NCI-H1694 (cell line): ENCODE measurements around the gene RPGRIP1L.
"Not testable (repeated sequence)": the region's sequence is repeated elsewhere in the genome, so short reads cannot be mapped to it uniquely, and the experiment has no call there.

ENCODE experiments used
- DNase-seq: peaks from one replicate; lab custom pipeline; 2025; lab: John Stamatoyannopoulos, UW

RPGRIP1L gene

DNA sequence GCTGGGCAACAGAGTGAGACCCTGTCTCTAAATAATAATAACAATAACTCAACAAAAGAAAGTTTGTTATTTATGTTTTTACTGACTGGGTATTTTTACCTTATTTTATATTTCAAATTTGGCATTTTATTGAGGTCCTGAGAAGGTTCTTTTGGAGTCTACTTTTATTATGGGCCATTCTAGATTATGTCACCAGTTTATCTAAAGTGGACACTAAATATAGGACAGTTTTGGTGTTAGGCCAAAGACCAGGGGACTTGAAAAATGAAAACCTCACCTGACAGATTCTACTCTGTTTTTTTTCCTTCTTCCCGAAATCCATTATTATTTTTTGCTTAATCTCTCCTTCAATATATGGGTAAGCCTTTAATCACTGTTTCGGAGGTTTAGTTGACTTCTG is 8.4 kb upstream of the RPGRIP1L start:
- DNase-seq = no peak

DNA sequence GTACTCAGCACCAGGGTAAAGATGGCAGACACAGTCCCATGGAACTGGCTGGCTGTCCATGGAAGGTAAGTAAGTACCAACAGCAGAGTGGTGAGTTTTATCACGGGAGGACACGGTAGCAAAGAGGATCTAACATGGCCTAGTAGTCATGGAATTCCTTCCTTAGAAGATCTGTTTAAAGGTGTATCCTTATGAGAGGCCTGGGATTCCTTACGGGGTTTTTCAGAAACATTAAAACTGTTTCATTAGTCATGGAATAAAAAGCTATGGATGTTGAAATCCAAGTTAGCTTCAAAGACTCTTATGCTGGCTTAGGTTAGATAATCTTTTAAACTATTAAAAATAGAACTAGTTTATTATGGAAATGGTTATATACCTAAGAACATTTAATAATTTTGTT is 7.7 kb upstream of the RPGRIP1L start:
- no peak for DNase-seq

DNA sequence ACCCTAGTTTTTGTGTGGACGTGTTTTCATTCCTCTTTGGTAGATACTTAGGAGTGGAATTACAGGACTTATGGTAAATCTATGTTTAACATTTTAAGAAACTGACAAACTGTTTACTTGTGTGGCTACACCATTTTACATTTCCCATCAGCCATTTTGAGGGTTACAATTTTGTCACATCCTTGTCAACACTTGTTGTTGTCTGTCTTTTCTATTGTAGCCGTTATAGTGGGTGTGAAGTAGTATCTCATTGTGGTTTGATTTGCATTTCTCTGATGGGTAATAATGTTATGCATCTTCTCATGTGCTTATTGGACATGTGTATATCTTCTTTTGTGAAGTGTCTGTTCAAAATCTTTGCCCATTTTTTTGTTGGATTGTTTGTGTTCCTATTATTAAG is 4.8 kb upstream of the RPGRIP1L start:
- no peak for DNase-seq

DNA sequence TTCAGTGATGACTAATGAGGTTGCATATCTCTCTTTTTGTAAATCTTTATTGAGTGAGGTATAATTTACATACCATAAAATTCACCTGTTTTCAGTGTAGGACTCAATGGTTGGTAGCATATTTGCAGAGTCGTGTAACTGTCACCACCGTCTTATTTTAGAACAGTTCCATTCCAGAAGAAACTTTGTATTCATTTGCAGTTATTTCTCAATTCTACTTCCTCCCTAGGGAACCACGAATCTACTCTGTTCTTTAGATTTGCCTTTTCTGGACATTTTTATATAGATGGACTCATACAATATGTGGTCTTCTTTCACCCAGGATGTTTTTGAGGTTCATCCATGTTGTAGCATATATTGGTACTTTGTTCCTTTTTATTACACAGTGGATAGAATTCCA is 4.0 kb upstream of the RPGRIP1L start:
- DNase-seq = no peak

DNA sequence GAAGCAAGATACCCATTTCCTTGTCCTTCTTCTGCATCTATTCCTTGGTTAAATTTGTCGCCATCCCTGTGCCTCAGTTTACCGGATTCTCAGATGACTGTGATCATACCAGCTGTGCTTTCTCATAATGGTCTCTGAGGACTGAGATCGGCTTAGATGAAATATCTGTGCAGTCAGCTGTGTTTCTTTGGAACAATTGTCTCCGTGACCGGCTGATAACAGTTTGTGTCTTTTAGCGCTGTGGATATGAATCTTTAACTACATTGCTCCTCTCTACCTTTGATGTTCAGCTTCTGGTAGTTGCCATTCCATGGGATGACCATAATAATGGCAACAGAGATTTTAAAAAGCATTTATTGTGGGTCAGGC is 770 bp upstream of the RPGRIP1L start:
- DNase-seq = no peak

DNA sequence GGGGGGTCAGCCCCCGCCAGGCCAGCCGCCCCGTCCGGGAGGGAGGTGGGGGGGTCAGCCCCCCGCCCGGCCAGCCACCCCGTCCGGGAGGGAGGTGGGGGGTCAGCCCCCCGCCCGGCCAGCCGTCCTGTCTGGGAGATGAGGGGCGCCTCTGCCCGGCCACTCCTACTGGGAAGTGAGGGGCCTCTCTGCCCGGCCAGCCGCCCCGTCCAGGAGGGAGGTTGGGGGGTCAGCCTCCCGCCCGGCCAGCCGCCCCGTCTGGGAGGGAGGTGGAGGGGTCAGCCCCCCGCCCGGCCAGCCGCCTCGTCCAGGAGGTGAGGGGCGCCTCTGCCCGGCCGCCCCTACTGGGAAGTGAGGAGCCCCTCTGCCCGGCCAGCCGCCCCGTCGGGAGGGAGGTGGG is 5.4 kb downstream of the RPGRIP1L start:
- not testable (repeated sequence) for DNase-seq

DNA sequence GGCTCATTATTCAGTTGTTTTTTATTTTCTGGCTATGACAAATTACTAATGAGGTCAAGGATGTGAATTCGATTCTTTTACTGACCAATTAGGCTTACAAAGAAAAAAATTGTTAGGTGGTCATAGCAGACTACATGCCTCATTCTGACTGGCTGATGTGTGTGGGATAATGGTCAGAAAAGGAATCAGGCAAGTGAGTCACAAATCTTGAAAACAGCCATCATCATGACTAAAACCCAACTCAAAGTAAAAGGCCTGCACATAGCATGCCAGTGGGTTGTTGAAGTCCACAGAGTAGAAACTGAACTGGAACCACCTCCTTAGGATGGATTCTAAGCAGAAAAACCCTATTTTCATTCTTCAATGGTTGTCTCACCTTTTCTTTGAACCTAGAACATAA is 8.6 kb downstream of the RPGRIP1L start:
- DNase-seq = no peak

DNA sequence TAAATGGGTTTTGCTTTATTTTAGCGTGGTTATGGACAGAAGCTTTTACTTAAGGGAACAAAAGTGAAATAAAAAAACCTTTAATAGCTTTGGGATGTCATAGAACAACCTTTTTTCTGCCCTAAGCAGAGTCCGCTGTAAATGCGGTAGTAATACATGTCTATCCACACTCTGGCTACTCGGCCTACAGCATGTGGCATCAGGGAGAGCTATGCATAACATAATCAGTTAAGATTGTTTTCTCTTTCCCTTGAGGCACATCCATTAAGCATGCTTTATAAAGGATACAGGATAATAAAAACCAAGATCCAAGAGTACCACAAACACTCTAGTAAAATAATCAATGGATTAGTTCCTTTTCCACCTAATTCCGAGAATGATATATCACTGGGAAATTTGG is 10.3 kb downstream of the RPGRIP1L start:
- no peak for DNase-seq

DNA sequence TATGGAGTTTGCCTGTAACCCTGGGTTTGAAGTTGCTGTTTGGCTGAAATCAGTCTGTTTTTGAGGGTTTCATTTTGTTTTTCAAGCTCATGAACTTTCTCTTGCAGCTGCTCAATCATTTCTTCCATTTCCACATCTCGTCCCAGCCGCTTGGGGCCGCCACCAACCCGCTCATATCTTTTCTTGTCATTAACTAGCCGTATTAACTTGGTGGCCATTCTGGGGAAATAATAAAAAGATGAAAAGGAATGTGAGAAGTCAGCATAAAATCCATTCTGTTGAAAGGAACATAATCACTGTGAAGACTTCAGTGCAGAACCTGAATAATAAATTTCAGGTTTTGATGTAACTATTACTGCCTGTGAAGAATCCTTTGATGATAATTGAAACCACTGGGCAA is 11.5 kb downstream of the RPGRIP1L start:
- no peak for DNase-seq

DNA sequence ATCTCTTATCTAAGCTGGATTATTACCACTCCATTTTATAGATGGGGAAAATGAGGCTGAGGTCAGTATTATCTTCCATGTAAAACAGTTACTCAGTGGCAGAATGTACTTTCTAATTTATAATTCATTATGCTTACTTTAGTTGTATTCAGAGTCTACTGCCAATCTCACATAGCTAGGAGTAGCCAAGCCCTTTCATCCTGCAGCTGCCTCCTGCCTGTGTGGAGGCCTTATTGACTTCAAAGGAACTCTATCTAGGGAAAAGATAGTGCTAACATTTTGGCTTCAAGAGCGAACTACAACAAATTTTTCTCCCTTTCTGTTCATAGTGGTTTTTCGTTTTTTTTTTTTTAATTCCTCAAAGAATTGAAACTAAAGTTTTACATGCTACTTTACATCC is 12.9 kb downstream of the RPGRIP1L start:
- no peak for DNase-seq

DNA sequence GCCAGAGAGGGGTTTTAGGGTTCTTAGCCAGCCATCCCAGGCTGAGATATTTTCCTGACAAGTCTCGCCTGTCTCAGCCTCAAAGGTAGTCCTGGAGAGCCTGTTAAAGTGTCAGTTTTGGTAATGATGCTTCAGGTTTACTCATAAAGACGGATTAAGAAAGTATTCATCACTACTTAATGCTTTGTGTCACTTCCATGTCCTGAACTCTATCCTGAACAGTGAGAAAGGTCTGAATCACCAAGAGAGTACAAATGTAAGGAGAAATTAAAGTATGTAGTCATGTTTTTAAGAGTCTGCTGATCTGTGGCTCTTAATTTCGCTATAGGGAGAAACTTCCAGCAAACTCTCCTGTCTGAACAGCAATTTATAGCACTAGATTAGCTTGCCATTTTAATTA is 14.0 kb downstream of the RPGRIP1L start:
- DNase-seq = no peak

DNA sequence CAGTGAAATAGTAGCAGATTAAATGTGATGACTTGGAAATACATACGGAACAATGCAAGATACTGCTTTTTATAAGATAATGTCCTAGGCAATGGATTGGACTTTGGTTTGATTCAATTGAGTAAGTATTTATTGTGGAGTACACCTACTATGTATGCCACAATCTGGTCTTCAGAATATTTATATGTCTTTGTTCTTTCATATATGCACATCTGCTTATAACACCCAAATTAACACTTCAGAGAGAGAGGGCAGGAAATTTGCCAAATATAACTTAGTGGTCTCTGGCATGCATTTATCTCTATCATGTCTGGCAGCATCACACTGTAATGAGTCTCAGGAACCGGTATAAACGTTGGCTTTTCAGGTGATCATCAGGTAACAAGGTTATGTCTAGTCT is 16.9 kb downstream of the RPGRIP1L start:
- no peak for DNase-seq

DNA sequence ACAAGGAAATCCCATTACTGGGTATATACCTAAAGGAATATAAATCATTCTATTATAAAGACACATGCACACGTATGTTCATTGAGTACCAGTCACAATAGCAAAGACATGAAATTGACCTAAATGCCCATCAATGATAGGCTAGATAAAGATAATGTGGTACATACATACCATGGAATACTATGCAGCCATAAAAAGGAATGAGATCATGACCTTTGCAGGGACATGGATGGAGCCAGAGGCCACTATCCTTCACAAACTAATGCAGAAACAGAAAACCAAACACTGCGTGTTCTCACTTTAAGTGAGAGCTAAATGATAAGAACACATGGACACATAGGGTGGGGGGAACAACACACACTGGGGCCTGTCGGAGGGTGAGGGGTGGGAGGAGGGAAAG is 18.3 kb downstream of the RPGRIP1L start:
- not testable (repeated sequence) for DNase-seq

DNA sequence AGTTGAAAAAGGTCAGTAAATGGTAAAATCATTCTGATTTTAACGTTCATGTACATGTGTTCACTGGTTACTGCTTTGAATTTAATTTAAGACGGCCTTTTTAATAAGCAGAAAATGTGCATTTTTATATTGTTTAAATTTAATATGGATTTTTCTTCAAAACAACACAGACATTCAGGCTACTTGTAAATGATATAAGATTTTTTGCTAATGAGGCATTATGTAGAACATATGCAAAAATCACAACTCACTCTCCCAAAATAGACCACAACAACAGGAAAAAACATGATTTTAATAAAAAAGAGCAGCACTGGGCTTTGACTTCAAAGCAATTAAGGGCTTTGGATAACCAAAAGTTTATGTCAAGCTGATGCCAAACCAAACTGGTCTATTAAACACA is 22.3 kb downstream of the RPGRIP1L start:
- DNase-seq = no peak

DNA sequence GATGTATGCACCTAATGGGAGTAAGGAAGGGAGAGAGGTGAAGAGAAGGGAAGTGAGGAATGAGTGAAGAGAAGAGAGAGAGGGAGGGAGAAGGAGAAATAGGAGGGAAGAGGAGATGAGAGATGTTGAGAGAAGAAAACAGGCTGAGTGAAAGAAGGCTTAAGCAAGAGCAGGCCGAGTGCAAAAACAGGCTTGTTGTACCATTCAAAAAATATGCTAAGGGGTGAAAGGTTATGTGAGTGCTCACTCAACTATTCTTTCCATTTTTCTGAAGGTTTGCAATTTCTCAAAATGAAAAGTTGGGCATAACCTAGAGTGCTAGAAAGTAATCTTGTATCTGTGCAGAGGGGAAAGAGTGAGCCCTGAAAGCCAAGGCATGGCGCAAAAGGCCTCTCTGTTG is 22.9 kb downstream of the RPGRIP1L start:
- no peak for DNase-seq

DNA sequence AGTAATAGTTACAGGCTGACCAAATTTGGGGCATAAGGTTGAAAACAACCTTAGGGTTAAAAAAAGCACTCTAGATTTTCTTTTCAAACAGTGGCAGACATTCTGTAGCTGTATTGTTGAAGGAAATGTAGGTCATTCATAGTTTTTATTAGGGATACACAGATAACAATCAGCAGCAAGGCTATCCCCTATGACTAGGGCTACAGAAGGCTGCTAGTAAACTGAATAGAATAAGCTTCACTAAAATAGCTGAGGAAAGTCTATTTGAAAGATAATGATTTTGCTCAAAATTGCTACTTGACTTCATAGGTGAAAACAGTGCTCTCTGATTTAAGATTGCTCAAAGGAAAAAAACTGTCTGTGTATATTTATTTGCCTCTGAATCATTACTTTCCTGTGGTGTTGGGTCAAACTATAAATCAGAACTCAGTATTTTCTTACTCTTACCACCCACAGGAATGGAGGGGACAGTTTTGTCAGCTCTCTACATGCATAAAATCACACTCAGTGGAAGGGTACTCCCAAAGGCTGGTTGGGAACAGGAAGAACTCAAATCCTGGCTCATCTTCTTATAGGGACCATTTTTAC is 24.8 kb downstream of the RPGRIP1L start:
- DNase-seq = no peak

DNA sequence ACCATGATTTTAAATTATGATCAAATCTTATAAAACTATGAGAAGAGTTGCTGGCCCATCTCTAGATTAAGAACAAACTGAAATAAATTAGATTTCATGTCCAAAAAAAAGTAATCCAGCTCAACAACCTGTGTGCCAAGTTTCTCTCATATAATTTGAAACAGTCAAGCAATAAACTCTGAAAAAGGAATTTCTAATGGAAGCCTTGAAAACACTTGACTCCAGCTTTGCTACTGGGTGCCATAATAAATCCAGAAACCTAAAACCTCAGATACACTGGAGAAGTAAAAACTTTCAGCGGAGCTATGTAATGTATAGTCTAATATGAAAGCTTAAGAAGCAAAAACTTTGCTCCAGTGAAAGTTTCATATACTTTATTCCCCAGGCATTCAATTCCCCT is 25.5 kb downstream of the RPGRIP1L start:
- DNase-seq = no peak

DNA sequence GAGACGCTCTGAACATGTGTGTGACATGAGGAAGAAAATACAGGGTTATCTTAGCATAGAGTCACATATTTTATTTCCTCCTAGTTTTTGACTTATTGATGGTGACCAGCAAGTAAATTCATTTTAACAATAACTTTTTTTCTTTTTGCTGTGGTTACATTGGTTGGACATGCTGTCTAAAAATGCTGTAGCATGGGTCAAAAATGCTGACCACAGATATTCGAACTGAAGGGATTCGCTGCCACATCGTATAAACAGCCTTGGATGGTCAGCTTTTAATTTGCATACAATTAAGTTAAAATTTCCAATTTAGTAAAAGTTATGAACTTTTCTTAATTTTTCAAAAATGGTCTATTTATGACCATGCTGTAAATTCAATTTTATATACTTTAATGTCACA is 30.5 kb downstream of the RPGRIP1L start:
- DNase-seq = no peak

DNA sequence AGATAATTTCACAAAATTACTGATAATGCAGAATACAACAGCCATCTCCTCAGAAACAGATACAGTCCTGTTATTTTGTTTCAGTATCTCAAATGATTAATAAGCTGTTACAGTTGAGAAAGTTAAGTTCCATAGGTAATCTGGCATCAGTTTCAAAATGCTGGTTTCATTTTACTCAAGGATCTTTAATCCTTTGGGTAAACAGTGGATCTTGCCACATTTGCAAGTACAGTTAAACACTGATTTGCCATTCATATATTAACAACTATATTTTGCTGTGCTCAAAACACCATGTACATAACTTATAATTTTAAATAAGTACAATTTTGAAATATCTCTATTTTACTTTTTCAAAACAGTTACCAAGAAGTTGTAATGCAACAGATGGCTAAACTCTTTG is 31.2 kb downstream of the RPGRIP1L start:
- DNase-seq = no peak

DNA sequence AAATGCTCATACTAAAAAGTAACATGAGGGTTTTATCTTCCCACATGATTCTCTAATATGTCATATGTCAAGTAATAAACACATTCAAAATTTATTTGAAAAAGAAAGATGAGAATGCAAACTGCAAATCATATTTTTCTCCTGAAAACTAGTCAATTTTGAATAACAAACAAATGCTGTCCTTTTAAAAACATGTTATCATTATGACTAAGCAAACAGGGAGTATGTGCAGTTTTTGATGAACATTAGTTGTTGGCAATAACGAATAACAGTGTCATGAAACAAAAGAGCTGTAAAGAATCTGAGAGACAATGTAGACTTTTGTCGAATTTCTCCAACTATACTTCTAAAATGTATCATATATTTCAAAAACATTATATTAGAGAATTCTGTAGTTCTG is 34.8 kb downstream of the RPGRIP1L start:
- DNase-seq = no peak

DNA sequence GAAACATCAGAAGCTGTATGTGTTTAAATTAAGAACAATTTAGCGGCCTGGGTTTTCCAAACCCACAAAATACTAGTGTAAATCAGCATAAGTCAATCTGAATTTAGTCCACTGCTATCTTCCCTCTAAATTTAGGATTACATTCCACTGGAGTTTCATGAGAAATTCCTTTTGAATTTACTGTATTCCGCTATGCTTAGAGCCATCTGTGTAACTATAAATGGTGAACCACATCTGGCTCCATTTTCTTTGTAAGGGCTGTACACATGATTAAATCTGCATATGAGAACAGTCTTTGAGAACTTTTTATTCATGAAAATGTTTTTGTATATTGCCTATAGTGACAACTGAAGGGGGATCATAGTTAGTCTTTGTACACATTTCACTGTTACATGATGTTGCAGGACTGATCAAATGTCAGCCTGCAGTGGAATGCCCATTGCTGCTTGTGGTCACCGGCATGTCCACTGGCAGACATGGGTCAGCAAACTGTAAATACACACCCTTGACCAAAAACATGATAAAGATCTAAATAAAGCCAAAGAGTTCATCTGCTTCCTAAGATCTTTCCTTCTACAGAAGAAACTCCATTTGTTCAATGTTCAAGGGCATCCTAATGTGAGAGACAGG is 36.8 kb downstream of the RPGRIP1L start:
- DNase-seq = no peak

DNA sequence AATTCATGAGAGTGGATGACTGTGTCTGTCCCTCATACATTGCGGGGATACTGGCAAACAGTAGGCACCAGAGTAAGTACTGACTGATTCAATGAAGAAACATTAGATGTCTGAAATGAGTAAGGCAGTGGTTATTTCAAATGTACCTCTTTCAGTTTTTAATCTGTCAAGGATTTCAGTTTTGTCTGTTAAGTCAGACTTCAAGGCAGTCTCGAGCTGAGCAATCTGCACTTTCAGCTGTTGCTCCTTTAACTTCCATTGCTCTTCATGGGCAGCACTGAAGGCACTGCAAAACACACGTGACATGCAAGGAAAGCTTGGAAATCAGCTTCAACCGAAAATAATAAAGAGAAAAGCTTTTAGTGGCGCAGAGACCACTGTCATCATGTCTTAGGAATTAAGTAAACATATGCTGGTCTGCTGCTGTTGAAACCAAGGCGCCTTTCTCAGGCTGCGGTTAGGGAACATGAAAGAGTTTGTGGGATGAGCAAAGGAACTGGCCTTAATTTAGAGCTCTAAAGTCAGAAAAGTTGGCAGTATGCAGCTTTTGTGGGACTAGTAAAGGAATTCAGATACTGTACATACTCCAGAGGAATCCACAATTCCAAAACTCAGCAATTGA is 38.8 kb downstream of the RPGRIP1L start:
- no peak for DNase-seq

DNA sequence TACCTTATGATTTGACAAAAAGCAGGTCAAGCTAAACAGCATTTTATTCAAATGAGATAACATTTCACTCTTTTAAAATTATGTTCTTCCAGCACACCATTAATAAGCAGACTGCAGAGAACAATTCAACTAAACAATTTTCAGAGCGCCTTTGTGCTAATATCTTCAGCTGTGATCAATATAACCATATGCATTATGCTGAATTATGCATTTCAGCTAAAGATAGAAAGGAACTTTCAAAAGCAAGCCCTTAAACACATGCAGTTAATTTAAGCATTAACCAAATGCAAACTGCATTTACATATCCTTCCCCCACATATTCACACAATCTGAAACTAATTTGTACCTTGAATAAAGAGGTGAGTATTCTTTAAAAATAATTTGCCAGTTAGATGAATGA is 41.6 kb downstream of the RPGRIP1L start:
- DNase-seq = no peak

DNA sequence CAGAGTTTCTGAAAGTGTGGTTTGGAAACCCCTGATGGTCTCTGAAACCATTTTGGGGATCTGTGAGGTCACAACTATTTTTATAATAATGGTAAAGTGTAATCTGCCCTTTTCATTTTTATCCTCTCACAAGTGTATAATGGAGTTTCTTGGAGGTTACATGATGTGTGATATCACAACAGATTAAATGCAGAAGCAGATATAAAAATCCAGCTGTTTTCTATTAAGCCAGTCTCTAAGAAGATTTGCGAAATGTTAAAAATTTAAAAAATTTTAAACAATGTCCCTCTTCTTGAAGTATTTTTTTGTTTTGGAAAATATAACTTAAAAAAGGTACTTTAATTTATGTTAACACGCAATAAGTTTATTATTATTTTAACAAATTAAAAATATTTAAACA is 48.7 kb downstream of the RPGRIP1L start:
- no peak for DNase-seq
